Activated T-cell treated with anti-CD3 and anti-CD28 coated beads, Interleukin-2, amount 50 U/mL, for 4 hours (primary cell): Measurements from ENCODE around the gene IL1RN. TPM values are rescaled to one million over a fixed set of nuclear protein-coding genes. Genes with fewer than 3 reads are reported as not detected.

Experiments used
- ATAC-seq, 2 donors: fragments of 200-7000 bp; cut with Tn5 transposase; one replicate each; pipeline ENCODE4 v1.10.0; 2021
- DNase-seq: peaks from one replicate; pipeline ENCODE4 v3.0.0-alpha.2; 2020
- H3K27me3 Mint-ChIP-seq: one replicate; pipeline ENCODE4 v1.8.0; 2021; ENCODE audit warnings: low read depth, mixed read lengths
- H3K36me3 Mint-ChIP-seq: one replicate; pipeline ENCODE4 v1.8.0; 2022; ENCODE audit warnings: mixed read lengths; ENCODE audit not compliant: insufficient read depth
- H3K4me1 Mint-ChIP-seq: one replicate; pipeline ENCODE4 v1.8.0; 2021; ENCODE audit warnings: low read depth, mixed read lengths
- H3K4me3 Mint-ChIP-seq: one replicate; pipeline ENCODE4 v1.8.0; 2021; ENCODE audit warnings: mild to moderate bottlenecking, moderate library complexity, mixed read lengths
- H3K9me3 Mint-ChIP-seq: one replicate; pipeline ENCODE4 v1.8.0; 2021; ENCODE audit warnings: mixed read lengths
- total RNA-seq, 3 donors: library from RNA; stranded (reverse); gene quantifications; one replicate each; pipeline ENCODE4 v1.2.1, GENCODE V29; 2021

The IL1RN gene
- total RNA-seq: 1 to 10 TPM; 1.2 to 2.5 (median 1.8) TPM

GRCh38 chr2:113126845-113127645 lies at the start of gene IL1RN:
Gene IL1RN, plus strand, starts transcription at chr2:113127598. Its CDS starts 27 bp downstream, at chr2:113127625.
- Mint-ChIP-seq H3K4me1 (peaks cover 14% of the 10 kb centered on the region), H3K36me3 (no peaks in the 10 kb centered on the region), H3K27me3 (peaks cover 4% of the 10 kb centered on the region), H3K4me3 (no peak within 1 kb of the TSS), H3K9me3 (no peaks in the 10 kb centered on the region)
- no peak for ATAC-seq
- no peak for DNase-seq

GRCh38 chr2:113077921-113078320 lies 49.5 kb upstream of the IL1RN start:
- peaks cover 6% of the 10 kb centered on the region for H3K4me1 Mint-ChIP-seq
- no peaks in the 10 kb centered on the region for H3K27me3 Mint-ChIP-seq
- H3K4me3 Mint-ChIP-seq: no peak overlapping the region
- DNase-seq: no peak
- no peaks in the 10 kb centered on the region for H3K9me3 Mint-ChIP-seq
- H3K36me3 Mint-ChIP-seq: no peaks in the 10 kb centered on the region
- no peak for ATAC-seq

GRCh38 chr2:113078350-113078839 lies 49.0 kb upstream of the IL1RN start:
- ATAC-seq: no peak
- H3K4me1 Mint-ChIP-seq: peaks cover 10% of the 10 kb centered on the region
- H3K36me3 Mint-ChIP-seq: no peaks in the 10 kb centered on the region
- no peaks in the 10 kb centered on the region for H3K9me3 Mint-ChIP-seq
- H3K4me3 Mint-ChIP-seq: no peak overlapping the region
- H3K27me3 Mint-ChIP-seq: peaks cover 2% of the 10 kb centered on the region
- DNase-seq: no peak

- no peak for ATAC-seq
- Mint-ChIP-seq H3K36me3 (no peaks in the 10 kb centered on the region), H3K27me3 (peaks cover 2% of the 10 kb centered on the region), H3K9me3 (no peaks in the 10 kb centered on the region), H3K4me3 (no peak overlapping the region), H3K4me1 (peaks cover 12% of the 10 kb centered on the region)
- no peak for DNase-seq
Measured at GRCh38 chr2:113079131-113079530, 48.3 kb upstream of the IL1RN start.

GRCh38 chr2:113080134-113080533 lies 47.3 kb upstream of the IL1RN start:
- H3K4me1 Mint-ChIP-seq: peaks cover 7% of the 10 kb centered on the region
- peak; percentile 74 to 76 for ATAC-seq
- H3K36me3 Mint-ChIP-seq: no peaks in the 10 kb centered on the region
- no peaks in the 10 kb centered on the region for H3K9me3 Mint-ChIP-seq
- H3K4me3 Mint-ChIP-seq: no peak overlapping the region
- peak; percentile 35 for DNase-seq
- H3K27me3 Mint-ChIP-seq: peaks cover 2% of the 10 kb centered on the region

GRCh38 chr2:113081488-113082210 lies 45.7 kb upstream of the IL1RN start:
- DNase-seq: no peak
- H3K4me1 Mint-ChIP-seq: peaks cover 6% of the 10 kb centered on the region
- no peak overlapping the region for H3K4me3 Mint-ChIP-seq
- H3K9me3 Mint-ChIP-seq: no peaks in the 10 kb centered on the region
- H3K36me3 Mint-ChIP-seq: no peaks in the 10 kb centered on the region
- peaks cover 2% of the 10 kb centered on the region for H3K27me3 Mint-ChIP-seq
- no peak for ATAC-seq

- ATAC-seq (peak; percentile 8 to 34), DNase-seq (no peak)
- Mint-ChIP-seq H3K36me3 (no peaks in the 10 kb centered on the region), H3K4me1 (peaks cover 6% of the 10 kb centered on the region), H3K4me3 (no peak overlapping the region), H3K9me3 (no peaks in the 10 kb centered on the region), H3K27me3 (peaks cover 5% of the 10 kb centered on the region)
Measured at GRCh38 chr2:113083296-113083695, 44.1 kb upstream of the IL1RN start.

- Mint-ChIP-seq H3K36me3 (no peaks in the 10 kb centered on the region), H3K4me1 (peaks cover 6% of the 10 kb centered on the region), H3K27me3 (peaks cover 5% of the 10 kb centered on the region), H3K9me3 (no peaks in the 10 kb centered on the region), H3K4me3 (no peak overlapping the region)
- no peak for DNase-seq
- ATAC-seq: peak; percentile 63
Measured at GRCh38 chr2:113084249-113085000, 43.0 kb upstream of the IL1RN start.

- H3K36me3 Mint-ChIP-seq: no peaks in the 10 kb centered on the region
Measured at GRCh38 chr2:113085542-113085941, 41.9 kb upstream of the IL1RN start.

GRCh38 chr2:113088213-113088992 lies 39.0 kb upstream of the IL1RN start:
- peaks cover 1% of the 10 kb centered on the region for H3K4me1 Mint-ChIP-seq
- DNase-seq (no peak), ATAC-seq (no peak)
- no peaks in the 10 kb centered on the region for H3K36me3 Mint-ChIP-seq
- no peak overlapping the region for H3K4me3 Mint-ChIP-seq
- peaks cover 2% of the 10 kb centered on the region for H3K27me3 Mint-ChIP-seq
- no peaks in the 10 kb centered on the region for H3K9me3 Mint-ChIP-seq

More at GRCh38 chr2:113085542-113085941, 41.9 kb upstream of the IL1RN start:
- ATAC-seq (no peak), DNase-seq (no peak)
- H3K27me3 Mint-ChIP-seq: peaks cover 5% of the 10 kb centered on the region
- peaks cover 6% of the 10 kb centered on the region for H3K4me1 Mint-ChIP-seq
- no peak overlapping the region for H3K4me3 Mint-ChIP-seq
- H3K9me3 Mint-ChIP-seq: no peaks in the 10 kb centered on the region

GRCh38 chr2:113089916-113090315 lies 37.5 kb upstream of the IL1RN start:
- H3K36me3 Mint-ChIP-seq: no peaks in the 10 kb centered on the region
- peaks cover under 1% of the 10 kb centered on the region for H3K9me3 Mint-ChIP-seq
- H3K27me3 Mint-ChIP-seq: peaks cover 2% of the 10 kb centered on the region
- ATAC-seq (no peak), DNase-seq (no peak)
- H3K4me1 Mint-ChIP-seq: no peaks in the 10 kb centered on the region
- no peak overlapping the region for H3K4me3 Mint-ChIP-seq

- DNase-seq (no peak), ATAC-seq (no peak)
- Mint-ChIP-seq H3K4me1 (no peaks in the 10 kb centered on the region), H3K27me3 (peaks cover 2% of the 10 kb centered on the region), H3K36me3 (no peaks in the 10 kb centered on the region), H3K4me3 (no peak overlapping the region), H3K9me3 (peaks cover 6% of the 10 kb centered on the region)
Measured at GRCh38 chr2:113091231-113091896, 36.0 kb upstream of the IL1RN start.

- Mint-ChIP-seq H3K9me3 (peaks cover 14% of the 10 kb centered on the region), H3K4me1 (peaks cover 11% of the 10 kb centered on the region), H3K27me3 (no peaks in the 10 kb centered on the region), H3K4me3 (no peak overlapping the region), H3K36me3 (no peaks in the 10 kb centered on the region)
- ATAC-seq (no peak), DNase-seq (no peak)
Measured at GRCh38 chr2:113092864-113093612, 34.4 kb upstream of the IL1RN start.
